CD4-positive, alpha-beta T cell treated with Interleukin-6 at 100 ng/mL for 8 hours (primary cell): ENCODE measurements around the gene DNAI4.
"Not testable (repeated sequence)": the region's sequence is repeated elsewhere in the genome, so short reads cannot be mapped to it uniquely, and the experiment has no call there.

Experiments
- DNase-seq: peaks from one replicate; pipeline ENCODE4 v3.0.0-alpha.2; 2020; ENCODE audit warnings: mixed read lengths, low spot score

Gene DNAI4

GRCh38 chr1:66924756-66925557 is at the start of gene DNAI4, which contains the start of gene MIER1:
Gene DNAI4, minus strand, starts transcription at chr1:66924856. Its CDS starts 25 bp downstream, at chr1:66924831.
Gene MIER1, plus strand, starts transcription at chr1:66924990. Its CDS starts 39 bp downstream, at chr1:66925029.
- peak; percentile 97 for DNase-seq

- DNase-seq = no peak
Observed at GRCh38 chr1:66968574-66968973, 43.9 kb upstream of the DNAI4 start.

GRCh38 chr1:66966188-66966873 is 41.7 kb upstream of the DNAI4 start:
- not testable (repeated sequence) for DNase-seq

- DNase-seq = no peak
Observed at GRCh38 chr1:66957938-66958337, 33.3 kb upstream of the DNAI4 start.

- DNase-seq = no peak
Observed at GRCh38 chr1:66954208-66954607, 29.6 kb upstream of the DNAI4 start.

- no peak for DNase-seq
Observed at GRCh38 chr1:66951513-66951912, 26.9 kb upstream of the DNAI4 start.

GRCh38 chr1:66947267-66947666 is 22.6 kb upstream of the DNAI4 start:
- DNase-seq = no peak

GRCh38 chr1:66945316-66945715 is 20.7 kb upstream of the DNAI4 start:
- DNase-seq = no peak

GRCh38 chr1:66944330-66945274 is 19.9 kb upstream of the DNAI4 start:
- no peak for DNase-seq

GRCh38 chr1:66943361-66943969 is 18.8 kb upstream of the DNAI4 start:
- no peak for DNase-seq

GRCh38 chr1:66940981-66941380 is 16.3 kb upstream of the DNAI4 start:
- DNase-seq = no peak

GRCh38 chr1:66938613-66939012 is 14.0 kb upstream of the DNAI4 start:
- no peak for DNase-seq

- DNase-seq = no peak
Observed at GRCh38 chr1:66937529-66938234, 13.0 kb upstream of the DNAI4 start.

GRCh38 chr1:66933887-66934700 is 9.4 kb upstream of the DNAI4 start:
- DNase-seq = no peak

GRCh38 chr1:66932291-66932690 is 7.6 kb upstream of the DNAI4 start:
- DNase-seq = no peak

- peak; percentile 11 for DNase-seq
Observed at GRCh38 chr1:66931590-66931989, 6.9 kb upstream of the DNAI4 start.

GRCh38 chr1:66930823-66931174 is 6.1 kb upstream of the DNAI4 start:
- no peak for DNase-seq

GRCh38 chr1:66929999-66930822 is 5.6 kb upstream of the DNAI4 start:
- peak; percentile 92 for DNase-seq

GRCh38 chr1:66929691-66929998 is 5.0 kb upstream of the DNAI4 start:
- DNase-seq = no peak
